ENCODE results near the gene FGF14.
"Not testable (repeated sequence)": the region's sequence is repeated elsewhere in the genome, so short reads cannot be mapped to it uniquely, and the experiment has no call there.

FGF14 gene

DNA sequence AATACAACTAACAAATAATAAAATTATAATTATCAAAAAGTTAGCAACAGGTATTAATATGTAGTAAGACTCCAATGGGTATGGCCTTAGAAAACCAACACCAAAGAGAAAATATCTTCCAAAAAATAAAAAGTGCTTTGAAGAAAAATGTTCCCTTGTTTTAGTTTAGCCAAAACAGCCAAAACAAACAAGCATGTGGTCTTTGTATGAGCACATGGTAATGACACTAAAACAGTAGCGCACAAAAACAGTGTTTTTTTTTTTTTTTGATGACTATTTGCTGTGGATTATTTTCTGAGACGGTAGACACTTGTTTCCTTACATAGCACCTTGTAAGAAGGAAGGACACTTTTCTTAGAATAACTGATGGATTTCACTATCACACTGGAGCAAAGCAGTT is 490.1 kb downstream of the FGF14 start:
- no peak for DNase-seq

DNA sequence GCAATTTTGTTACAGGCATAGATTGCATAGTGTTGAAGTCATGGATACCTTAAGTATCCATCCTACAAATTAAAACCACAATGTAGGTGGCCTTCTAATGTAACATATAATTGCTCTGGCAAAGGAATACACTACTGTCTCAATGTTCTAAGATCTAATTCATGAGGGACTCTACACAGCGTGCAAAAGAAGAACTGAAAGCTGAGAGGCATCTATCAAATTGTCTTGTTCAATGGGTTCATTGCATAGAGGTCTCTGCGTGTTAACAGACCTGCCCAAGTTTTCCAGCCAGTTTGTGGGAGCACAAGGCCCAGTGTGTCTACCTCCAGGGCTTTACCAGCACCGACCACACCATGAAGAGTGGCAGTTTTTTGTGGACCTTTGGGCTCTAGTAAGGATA is 498.0 kb downstream of the FGF14 start:
- no peak for DNase-seq

GRCh38 chr13:101898676-101899075 is 503.2 kb downstream of the FGF14 start:
- no peak for DNase-seq

- no peak for DNase-seq
Observed at GRCh38 chr13:101896541-101896940, 505.3 kb downstream of the FGF14 start.

DNA sequence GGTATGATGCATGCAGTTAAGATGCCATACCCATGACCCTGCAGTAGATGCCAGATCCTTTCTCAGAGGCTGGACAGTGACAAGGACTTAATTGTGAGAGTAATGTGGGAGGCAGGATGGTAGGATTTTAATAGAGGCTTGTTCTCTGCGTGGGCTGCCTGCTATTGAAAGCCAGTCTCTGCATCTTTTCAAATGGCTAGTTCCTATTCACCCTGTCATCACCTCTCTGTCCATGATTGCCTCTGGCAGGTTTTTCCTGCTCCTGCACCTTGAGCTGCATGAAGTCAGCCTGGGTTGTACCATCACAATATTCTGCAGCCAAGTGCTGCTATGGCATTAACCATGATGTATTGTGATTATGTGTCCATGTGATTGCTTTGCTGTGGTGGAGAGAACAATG is 508.8 kb downstream of the FGF14 start:
- no peak for DNase-seq

DNA sequence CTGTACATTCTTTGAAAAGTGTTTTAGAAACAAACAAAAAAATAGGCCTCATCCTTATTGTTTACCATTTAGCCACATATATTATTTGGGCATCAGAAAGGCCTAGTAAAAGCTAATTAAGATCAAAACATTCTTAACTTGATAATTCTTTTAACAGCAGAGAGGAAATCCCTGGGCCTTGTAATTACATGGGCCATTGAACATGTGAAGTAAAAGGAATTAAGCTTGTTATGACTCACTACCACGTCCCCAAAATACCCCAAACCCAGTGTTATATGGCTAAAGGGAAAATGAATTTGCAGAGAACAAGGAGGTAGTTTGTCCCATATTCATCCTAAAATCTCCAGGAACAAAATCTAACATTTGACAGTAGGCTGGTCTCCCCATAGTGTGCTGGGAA is 509.6 kb downstream of the FGF14 start:
- no peak for DNase-seq

- DNase-seq = no peak
Observed at GRCh38 chr13:101881593-101881992, 520.3 kb downstream of the FGF14 start.

- DNase-seq = no peak
Observed at GRCh38 chr13:101880581-101880980, 521.3 kb downstream of the FGF14 start.

GRCh38 chr13:101876951-101877350 is 524.9 kb downstream of the FGF14 start:
- DNase-seq = no peak

GRCh38 chr13:101875717-101876393 is 526.0 kb downstream of the FGF14 start:
- no peak for DNase-seq

DNA sequence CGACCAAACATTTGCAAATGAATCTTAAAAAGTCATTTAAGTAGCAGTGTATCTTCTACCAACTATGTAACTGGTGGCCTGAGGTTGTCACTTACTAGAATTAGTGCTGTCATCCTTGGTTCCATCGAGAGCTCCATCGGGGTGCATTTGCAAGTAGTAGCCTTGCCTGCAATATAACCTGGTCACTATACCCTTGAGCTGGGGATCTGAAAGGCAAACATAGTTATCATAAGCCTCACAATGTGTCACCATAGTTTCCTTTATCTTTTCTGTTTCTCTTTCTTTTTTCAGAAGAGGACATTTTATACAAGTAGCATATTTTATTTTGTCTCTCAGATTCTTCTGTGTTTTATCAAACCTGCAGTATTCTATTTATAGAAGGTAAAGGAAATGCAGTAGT is 526.8 kb downstream of the FGF14 start:
- no peak for DNase-seq

GRCh38 chr13:101869553-101869952 is 532.3 kb downstream of the FGF14 start:
- peak; percentile 13 for DNase-seq

- DNase-seq = no peak
Observed at GRCh38 chr13:101868585-101869469, 533.0 kb downstream of the FGF14 start.

GRCh38 chr13:101866889-101867581 is 534.8 kb downstream of the FGF14 start:
- no peak for DNase-seq

GRCh38 chr13:101858860-101859259 is 543.0 kb downstream of the FGF14 start:
- DNase-seq = no peak

DNA sequence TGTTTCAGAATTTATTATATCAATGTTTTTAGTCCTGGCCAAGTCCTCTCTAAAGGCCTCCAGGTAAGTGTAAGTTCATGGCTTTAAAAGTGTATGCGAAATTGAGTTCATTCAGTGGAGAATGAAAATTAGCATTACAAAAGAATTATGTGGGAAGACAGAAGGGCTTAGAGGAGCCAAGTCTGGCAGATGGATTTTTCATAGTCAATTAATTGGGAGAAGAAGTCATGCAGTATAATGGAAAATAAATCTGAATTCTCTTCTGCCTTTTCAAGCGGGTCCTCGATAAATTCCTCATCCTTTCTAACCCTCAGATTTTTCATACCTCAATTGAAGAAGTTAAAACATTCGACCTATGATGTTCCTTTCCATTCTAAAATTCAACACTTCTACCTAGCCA is 555.1 kb downstream of the FGF14 start:
- DNase-seq = no peak

- DNase-seq = no peak
Observed at GRCh38 chr13:101846249-101846648, 555.6 kb downstream of the FGF14 start.

DNA sequence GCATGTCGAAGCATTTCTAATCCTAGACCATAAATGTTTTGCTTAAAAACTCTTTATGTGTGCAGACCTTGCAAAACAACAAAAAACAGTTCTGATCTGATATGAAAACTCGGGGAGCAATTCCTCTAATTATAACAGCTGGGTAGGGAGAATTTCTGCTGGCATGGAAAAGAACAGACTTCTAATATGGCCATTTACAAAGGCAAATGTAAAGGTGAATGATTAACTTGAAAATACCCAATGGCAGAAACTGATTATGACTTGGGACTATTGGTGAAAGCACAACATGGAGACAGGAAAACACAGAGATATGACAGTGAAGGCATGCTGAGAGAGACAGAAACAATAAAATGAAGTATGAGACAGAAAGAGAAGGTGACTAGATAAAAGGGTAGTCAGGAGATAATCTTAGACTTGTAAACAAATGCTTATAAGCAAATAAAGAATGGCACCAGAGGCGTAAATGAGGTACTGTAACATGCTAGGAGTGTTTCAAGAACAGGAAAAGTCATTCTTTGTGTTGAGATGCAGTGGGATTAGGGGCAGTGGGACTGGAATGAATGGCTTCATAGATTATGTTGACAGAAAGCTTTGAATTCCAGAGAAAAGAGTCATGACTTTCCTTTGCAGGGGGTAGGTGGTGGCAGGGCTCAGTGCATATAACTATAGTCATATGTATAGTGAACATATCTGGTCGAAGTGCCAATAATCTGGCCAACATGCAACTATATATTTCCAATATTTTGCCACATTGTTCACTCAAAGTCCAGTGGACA is 556.4 kb downstream of the FGF14 start:
- no peak for DNase-seq

DNA sequence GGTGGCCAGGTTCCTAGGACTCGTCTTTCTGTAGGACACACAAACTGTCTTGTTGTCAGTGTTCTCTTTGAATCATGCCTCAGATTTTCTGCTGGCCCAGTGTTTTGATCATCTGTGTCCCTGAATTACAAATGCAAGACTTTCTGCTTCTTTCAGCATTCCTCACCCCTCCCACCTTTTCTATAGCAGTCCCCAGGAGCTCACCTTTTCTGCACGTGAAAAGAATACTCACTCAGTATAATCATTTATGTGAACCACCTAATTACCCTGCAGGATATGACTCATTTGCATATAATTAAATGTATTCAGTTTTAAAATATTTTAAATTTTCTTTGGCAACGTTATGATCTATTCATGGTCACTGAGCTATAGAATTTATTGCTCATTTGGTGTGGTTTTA is 560.1 kb downstream of the FGF14 start:
- no peak for DNase-seq

DNA sequence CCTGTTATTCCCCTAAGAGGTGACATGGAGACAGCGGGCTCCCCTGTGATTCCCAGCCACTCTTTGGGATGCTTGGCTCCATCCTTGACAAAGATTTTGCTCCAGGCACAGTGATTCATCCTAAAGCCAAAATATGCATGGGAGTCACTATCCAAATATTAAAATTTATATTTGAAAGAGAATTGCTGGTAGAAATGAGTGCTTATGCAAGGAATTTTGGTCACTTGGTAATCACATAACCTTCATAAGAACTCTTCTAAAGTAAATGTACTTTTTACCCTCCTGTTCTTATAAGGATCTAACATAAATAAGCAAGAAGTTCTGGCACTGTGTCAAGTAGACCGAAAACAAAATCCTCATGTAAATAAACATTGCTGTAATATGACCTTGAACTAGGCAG is 563.5 kb downstream of the FGF14 start:
- DNase-seq = no peak

DNA sequence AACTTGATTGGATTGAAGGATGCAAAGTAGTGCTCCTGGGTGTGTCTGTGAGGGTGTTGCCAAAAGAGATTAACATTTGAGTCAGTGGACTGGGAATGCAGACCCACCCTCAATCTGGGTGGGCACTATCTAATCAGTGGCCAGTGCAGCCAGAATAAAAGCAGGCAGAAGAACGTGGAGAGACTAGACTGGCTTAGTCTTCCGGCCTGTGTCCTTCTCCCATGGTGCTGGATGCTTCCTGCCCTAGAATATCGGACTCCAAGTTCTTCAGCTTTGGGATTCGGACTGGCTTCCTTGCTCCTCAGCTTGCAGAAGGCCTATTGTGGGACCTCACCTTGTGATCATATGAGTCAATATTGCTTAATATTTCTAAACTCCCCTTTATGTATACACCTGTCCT is 564.1 kb downstream of the FGF14 start:
- DNase-seq = not testable (repeated sequence)

- DNase-seq = no peak
Observed at GRCh38 chr13:101837288-101837687, 564.6 kb downstream of the FGF14 start.

DNA sequence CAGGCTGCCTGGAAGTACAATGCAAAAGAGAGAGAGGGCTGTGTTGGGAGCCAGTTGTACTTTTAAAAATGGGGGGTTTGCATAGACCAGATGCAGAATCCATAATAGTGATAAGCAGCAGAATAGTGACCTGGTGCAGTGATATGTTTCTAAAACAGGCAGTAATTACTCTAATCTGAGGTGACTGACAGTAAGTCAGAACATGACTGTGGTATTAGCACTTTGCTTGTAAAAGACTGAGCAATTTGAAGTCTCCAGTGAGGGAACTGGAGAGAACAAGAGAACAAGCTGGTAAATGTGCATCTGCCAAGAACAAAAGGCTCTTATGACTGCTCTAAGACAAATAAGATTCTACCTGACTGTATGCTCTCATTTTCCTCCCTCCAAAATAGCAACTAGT is 565.9 kb downstream of the FGF14 start:
- DNase-seq = no peak
